ENCODE results near the gene LRRC18.

The LRRC18 gene

DNA sequence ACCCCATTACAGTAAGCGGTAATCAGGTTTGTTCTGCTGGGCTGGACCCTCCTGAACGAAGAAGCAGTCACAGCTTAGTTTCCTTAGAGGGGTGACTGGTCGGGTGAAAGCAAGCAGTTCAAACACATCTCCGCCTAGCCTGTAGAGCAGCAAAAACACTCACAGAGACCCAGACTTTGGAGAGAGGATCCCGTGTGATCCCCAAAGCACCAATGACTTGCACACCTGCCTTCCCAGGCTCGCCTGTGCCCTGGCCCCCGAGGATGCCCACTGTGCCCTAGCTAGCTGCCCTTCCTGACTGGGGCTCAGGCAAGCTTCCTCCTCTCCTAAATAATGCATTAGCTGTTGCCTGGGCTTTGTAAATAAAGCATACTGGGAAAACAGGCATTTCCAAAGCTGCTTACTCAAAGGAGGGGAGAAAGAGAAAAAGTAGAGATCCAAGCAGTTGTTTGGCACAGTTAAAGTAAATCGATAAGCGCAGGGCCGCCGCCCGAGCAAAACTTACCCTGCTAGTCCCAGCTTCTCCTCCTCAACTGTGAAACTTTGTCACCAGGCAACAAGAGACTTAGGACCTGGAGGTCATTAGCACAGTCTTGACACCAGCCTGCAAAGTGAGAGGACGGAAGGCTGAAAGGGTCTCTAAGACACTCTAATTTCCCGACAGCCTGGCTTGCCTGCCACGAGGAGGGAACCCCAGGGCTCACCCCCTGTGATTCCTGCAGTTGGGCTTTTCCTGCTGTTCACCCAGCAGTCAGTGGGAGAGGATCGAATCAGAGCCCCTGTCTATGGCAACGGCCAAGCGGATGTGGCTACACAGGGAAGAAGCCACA is 4.8 kb downstream of the LRRC18 start:
- no peaks in the 10 kb centered on the region for H3K27me3 ChIP-seq (ENCODE audit: insufficient read depth, poor library complexity, severe bottlenecking)
- H3K4me3 ChIP-seq (replicated peaks; ENCODE audit: insufficient read depth, low read length) = no peak overlapping the region
- TF ChIP-seq, protein P1, sequence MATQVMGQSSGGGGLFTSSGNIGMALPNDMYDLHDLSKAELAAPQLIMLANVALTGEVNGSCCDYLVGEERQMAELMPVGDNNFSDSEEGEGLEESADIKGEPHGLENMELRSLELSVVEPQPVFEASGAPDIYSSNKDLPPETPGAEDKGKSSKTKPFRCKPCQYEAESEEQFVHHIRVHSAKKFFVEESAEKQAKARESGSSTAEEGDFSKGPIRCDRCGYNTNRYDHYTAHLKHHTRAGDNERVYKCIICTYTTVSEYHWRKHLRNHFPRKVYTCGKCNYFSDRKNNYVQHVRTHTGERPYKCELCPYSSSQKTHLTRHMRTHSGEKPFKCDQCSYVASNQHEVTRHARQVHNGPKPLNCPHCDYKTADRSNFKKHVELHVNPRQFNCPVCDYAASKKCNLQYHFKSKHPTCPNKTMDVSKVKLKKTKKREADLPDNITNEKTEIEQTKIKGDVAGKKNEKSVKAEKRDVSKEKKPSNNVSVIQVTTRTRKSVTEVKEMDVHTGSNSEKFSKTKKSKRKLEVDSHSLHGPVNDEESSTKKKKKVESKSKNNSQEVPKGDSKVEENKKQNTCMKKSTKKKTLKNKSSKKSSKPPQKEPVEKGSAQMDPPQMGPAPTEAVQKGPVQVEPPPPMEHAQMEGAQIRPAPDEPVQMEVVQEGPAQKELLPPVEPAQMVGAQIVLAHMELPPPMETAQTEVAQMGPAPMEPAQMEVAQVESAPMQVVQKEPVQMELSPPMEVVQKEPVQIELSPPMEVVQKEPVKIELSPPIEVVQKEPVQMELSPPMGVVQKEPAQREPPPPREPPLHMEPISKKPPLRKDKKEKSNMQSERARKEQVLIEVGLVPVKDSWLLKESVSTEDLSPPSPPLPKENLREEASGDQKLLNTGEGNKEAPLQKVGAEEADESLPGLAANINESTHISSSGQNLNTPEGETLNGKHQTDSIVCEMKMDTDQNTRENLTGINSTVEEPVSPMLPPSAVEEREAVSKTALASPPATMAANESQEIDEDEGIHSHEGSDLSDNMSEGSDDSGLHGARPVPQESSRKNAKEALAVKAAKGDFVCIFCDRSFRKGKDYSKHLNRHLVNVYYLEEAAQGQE (IDR thresholded peaks at IDR 0.05; ENCODE audit: insufficient replicate concordance, low read depth) = no peak
- no peak for TF ChIP-seq GABPA (IDR thresholded peaks at IDR 0.05; ENCODE audit: low read depth)
- TF ChIP-seq, protein P2, sequence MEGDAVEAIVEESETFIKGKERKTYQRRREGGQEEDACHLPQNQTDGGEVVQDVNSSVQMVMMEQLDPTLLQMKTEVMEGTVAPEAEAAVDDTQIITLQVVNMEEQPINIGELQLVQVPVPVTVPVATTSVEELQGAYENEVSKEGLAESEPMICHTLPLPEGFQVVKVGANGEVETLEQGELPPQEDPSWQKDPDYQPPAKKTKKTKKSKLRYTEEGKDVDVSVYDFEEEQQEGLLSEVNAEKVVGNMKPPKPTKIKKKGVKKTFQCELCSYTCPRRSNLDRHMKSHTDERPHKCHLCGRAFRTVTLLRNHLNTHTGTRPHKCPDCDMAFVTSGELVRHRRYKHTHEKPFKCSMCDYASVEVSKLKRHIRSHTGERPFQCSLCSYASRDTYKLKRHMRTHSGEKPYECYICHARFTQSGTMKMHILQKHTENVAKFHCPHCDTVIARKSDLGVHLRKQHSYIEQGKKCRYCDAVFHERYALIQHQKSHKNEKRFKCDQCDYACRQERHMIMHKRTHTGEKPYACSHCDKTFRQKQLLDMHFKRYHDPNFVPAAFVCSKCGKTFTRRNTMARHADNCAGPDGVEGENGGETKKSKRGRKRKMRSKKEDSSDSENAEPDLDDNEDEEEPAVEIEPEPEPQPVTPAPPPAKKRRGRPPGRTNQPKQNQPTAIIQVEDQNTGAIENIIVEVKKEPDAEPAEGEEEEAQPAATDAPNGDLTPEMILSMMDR (IDR thresholded peaks at IDR 0.05; ENCODE audit: insufficient read depth, low read length) = no peak
- TF ChIP-seq POLR2AphosphoS5 (IDR thresholded peaks at IDR 0.05; ENCODE audit: low read depth) = no peak
- no peak for TF ChIP-seq SPI1 (IDR thresholded peaks at IDR 0.05; ENCODE audit: borderline replicate concordance, low read depth)
- no peak overlapping the region for H3K27ac ChIP-seq (replicated peaks)
- DNase-seq (ENCODE audit: low read depth in 1 of 2, low spot score in 1 of 2) = no peak

DNA sequence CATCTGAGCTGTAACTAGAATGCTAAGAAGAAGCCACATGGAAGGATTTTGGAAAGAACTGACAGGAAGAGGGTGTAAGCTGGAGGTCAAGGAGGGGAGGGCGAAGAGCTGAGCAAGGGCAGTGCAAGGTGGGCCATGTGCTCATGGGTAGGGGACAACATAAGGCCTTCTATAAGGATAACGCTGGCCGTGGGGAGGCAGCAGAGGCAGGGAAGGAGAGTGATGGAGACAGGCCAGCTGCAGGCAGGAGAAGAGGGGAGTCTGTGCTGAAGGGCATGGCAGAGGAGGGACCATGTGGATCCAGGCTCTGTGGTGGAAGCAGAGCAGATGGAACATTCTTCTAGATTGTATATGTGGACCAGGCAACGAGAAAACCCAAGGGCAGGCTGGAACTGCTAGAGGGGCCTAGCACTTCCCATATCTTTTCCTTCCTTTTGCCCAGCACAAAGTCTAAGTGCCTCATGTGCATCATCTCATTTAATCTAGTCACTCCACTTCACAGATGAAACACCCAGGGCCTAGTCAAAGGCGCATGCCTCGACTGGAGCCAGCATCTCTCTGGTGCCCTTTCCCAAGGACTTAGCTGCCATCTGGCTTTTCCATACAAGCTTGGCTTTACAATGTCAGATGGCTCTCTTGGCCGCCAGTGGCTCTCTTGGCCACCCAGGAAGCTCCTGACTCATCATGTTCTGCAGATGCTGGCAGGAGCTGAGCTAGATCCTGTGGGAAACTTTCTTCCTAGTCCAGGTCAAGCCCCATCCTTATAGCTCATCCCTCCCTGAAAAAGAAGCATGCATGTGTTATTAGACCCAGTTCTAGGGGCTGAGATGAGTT is 6.6 kb downstream of the LRRC18 start:
- no peak for DNase-seq (ENCODE audit: low read depth in 1 of 2, low spot score in 1 of 2)
- Histone ChIP-seq H3K27me3 (ENCODE audit: insufficient read depth, poor library complexity, severe bottlenecking) (no peaks in the 10 kb centered on the region), H3K27ac (replicated peaks) (no peak overlapping the region), H3K4me3 (replicated peaks; ENCODE audit: insufficient read depth, low read length) (no peak overlapping the region)
- TF ChIP-seq, protein P2 (IDR thresholded peaks at IDR 0.05; ENCODE audit: insufficient read depth, low read length) = no peak
- TF ChIP-seq, protein P1 (IDR thresholded peaks at IDR 0.05; ENCODE audit: insufficient replicate concordance, low read depth) = no peak
- TF ChIP-seq GABPA (IDR thresholded peaks at IDR 0.05; ENCODE audit: low read depth) = no peak
- no peak for TF ChIP-seq POLR2AphosphoS5 (IDR thresholded peaks at IDR 0.05; ENCODE audit: low read depth)
- no peak for TF ChIP-seq SPI1 (IDR thresholded peaks at IDR 0.05; ENCODE audit: borderline replicate concordance, low read depth)

DNA sequence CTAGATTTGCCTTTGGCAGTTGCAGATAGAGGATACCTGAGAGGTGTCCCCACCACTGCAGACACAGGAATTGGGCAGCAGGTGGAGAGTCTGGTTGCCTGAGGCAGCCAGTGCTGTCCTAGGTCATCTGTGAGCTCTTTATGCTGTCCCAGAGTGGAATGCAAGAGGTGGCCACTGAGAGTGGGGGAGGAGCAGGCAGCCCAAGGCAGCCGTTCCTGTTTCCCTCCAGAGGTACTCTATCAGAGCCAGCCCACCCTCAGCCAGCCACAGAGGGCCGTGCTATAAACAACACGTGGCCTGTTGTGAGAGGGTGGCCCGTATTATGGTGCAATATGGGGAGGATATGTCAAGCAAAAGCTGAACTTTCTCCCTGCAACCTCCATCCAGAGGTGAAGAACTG is 8.5 kb downstream of the LRRC18 start:
- TF ChIP-seq SPI1 (IDR thresholded peaks at IDR 0.05; ENCODE audit: borderline replicate concordance, low read depth) = no peak
- no peak for TF ChIP-seq GABPA (IDR thresholded peaks at IDR 0.05; ENCODE audit: low read depth)
- TF ChIP-seq, protein P1 (IDR thresholded peaks at IDR 0.05; ENCODE audit: insufficient replicate concordance, low read depth) = no peak
- DNase-seq (ENCODE audit: low read depth in 1 of 2, low spot score in 1 of 2) = peak; percentile 8 to 45

More for the DNA sequence above, 8.5 kb downstream of the LRRC18 start:
- Histone ChIP-seq H3K27me3 (ENCODE audit: insufficient read depth, poor library complexity, severe bottlenecking) (no peaks in the 10 kb centered on the region), H3K27ac (replicated peaks) (no peak overlapping the region), H3K4me3 (replicated peaks; ENCODE audit: insufficient read depth, low read length) (no peak overlapping the region)

All from HL-60 (cell line).